Measurements from ENCODE around the gene ALG10B.
A peak's percentile ranks its signal among the peaks of the same experiment; 100 is the strongest.

GRCh38 chr12:38316391-38317129 lies at the start of gene ALG10B:
- TF ChIP-seq CTCF (IDR thresholded peaks at IDR 0.05; ENCODE audit: low read length): peak; percentile 69
- TF ChIP-seq EZH2 (IDR thresholded peaks at IDR 0.05; ENCODE audit: borderline replicate concordance, low read length): no peak
